Trophoblast cell (in vitro differentiated cells and primary cell): ENCODE results near the gene NAP1L4.

ENCODE experiments used
- DNase-seq, 2 donors: peaks; one replicate each; pipeline ENCODE4 v3.0.0-alpha.2; 2016
- H2AFZ ChIP-seq: 2 replicates; pipeline ENCODE4 v1.6.1; 2013; ENCODE audit warnings: low read length, moderate library complexity, mild to moderate bottlenecking; ENCODE audit not compliant: insufficient read depth, poor library complexity
- H2AK5ac ChIP-seq: 2 replicates; pipeline ENCODE4 v1.6.1; 2013; ENCODE audit warnings: mild to moderate bottlenecking, low read length
- H2BK120ac ChIP-seq: 2 replicates; pipeline ENCODE4 v1.6.1; 2013; ENCODE audit warnings: low read length, mild to moderate bottlenecking, moderate library complexity; ENCODE audit not compliant: insufficient read depth, poor library complexity
- H2BK12ac ChIP-seq: 2 replicates; pipeline ENCODE4 v1.6.1; 2013; ENCODE audit warnings: mild to moderate bottlenecking, low read length, moderate library complexity
- H2BK5ac ChIP-seq: 2 replicates; pipeline ENCODE4 v1.6.1; 2013; ENCODE audit warnings: low read length, low read depth, moderate library complexity, mild to moderate bottlenecking; ENCODE audit not compliant: poor library complexity
- H3K14ac ChIP-seq: 2 replicates; pipeline ENCODE4 v1.6.1; 2013; ENCODE audit warnings: mild to moderate bottlenecking, low read length
- H3K18ac ChIP-seq: 2 replicates; pipeline ENCODE4 v1.6.1; 2013; ENCODE audit warnings: mild to moderate bottlenecking, low read length
- H3K23ac ChIP-seq: 2 replicates; pipeline ENCODE4 v1.6.1; 2013; ENCODE audit warnings: low read length
- H3K27ac ChIP-seq: 2 replicates; pipeline ENCODE4 v1.5.1; 2013; ENCODE audit warnings: low read depth, mild to moderate bottlenecking, inconsistent platforms, low read length, moderate library complexity
- H3K27me3 ChIP-seq: 2 replicates; pipeline ENCODE4 v1.6.1; 2013; ENCODE audit warnings: inconsistent platforms, mild to moderate bottlenecking, low read length, moderate library complexity; ENCODE audit not compliant: insufficient read depth
- H3K36me3 ChIP-seq, 2 experiments: 1 replicate in 1 of 2; 2 replicates in 1 of 2; pipeline ENCODE4 v1.6.1; 2013; ENCODE audit warnings: low read length in 2 of 2, mild to moderate bottlenecking in 2 of 2, moderate library complexity in 1 of 2; ENCODE audit not compliant: insufficient read depth in 2 of 2, control insufficient read depth in 1 of 2
- H3K4ac ChIP-seq: 2 replicates; pipeline ENCODE4 v1.6.1; 2013; ENCODE audit warnings: low read depth, mild to moderate bottlenecking, low read length, moderate library complexity
- H3K4me1 ChIP-seq, 2 experiments: 1 replicate in 1 of 2; 2 replicates in 1 of 2; pipeline ENCODE4 v1.6.1; 2013; ENCODE audit warnings: low read length in 2 of 2, mild to moderate bottlenecking in 2 of 2, moderate library complexity in 1 of 2; ENCODE audit not compliant: insufficient read depth in 2 of 2, control insufficient read depth in 1 of 2
- H3K4me2 ChIP-seq: 2 replicates; pipeline ENCODE4 v1.6.1; 2013; ENCODE audit warnings: inconsistent platforms, mild to moderate bottlenecking, low read length, moderate library complexity
- H3K4me3 ChIP-seq: 2 replicates; pipeline ENCODE4 v1.5.1; 2013; ENCODE audit warnings: mild to moderate bottlenecking, low read depth, low read length, inconsistent platforms
- H3K79me1 ChIP-seq: one replicate; pipeline ENCODE4 v1.6.1; 2013; ENCODE audit warnings: low read length
- H3K79me2 ChIP-seq: 2 replicates; pipeline ENCODE4 v1.6.1; 2013; ENCODE audit warnings: low read length, mild to moderate bottlenecking; ENCODE audit not compliant: control insufficient read depth, insufficient read depth, poor library complexity
- H3K9ac ChIP-seq: 2 replicates; pipeline ENCODE4 v1.6.1; 2013; ENCODE audit warnings: mild to moderate bottlenecking, low read length
- H3K9me3 ChIP-seq: 2 replicates; pipeline ENCODE4 v1.6.1; 2013; ENCODE audit warnings: low read depth, mild to moderate bottlenecking, control low read depth, inconsistent platforms, low read length; ENCODE audit not compliant: insufficient read depth
- H4K12ac ChIP-seq: 2 replicates; pipeline ENCODE4 v1.6.1; 2013; ENCODE audit warnings: low read depth, mild to moderate bottlenecking, low read length, moderate library complexity
- H4K8ac ChIP-seq: 2 replicates; pipeline ENCODE4 v1.6.1; 2013; ENCODE audit warnings: low read depth, mild to moderate bottlenecking, low read length, moderate library complexity
- H4K91ac ChIP-seq: one replicate; pipeline ENCODE4 v1.6.1; 2013; ENCODE audit warnings: low read depth, mild to moderate bottlenecking, low read length, moderate library complexity
- WGBS: extraction: QIAGEN DNeasy Blood & Tissue Kit; methylation state at CpG from one replicate; pipeline ENCODE4 v1.1.7; 2013; ENCODE audit warnings: missing lambda C conversion rate; ENCODE audit not compliant: insufficient read length, insufficient coverage; ENCODE audit errors: extremely low coverage; 5-methylcytosine and 5-hydroxymethylcytosine counted together

The NAP1L4 gene

DNA sequence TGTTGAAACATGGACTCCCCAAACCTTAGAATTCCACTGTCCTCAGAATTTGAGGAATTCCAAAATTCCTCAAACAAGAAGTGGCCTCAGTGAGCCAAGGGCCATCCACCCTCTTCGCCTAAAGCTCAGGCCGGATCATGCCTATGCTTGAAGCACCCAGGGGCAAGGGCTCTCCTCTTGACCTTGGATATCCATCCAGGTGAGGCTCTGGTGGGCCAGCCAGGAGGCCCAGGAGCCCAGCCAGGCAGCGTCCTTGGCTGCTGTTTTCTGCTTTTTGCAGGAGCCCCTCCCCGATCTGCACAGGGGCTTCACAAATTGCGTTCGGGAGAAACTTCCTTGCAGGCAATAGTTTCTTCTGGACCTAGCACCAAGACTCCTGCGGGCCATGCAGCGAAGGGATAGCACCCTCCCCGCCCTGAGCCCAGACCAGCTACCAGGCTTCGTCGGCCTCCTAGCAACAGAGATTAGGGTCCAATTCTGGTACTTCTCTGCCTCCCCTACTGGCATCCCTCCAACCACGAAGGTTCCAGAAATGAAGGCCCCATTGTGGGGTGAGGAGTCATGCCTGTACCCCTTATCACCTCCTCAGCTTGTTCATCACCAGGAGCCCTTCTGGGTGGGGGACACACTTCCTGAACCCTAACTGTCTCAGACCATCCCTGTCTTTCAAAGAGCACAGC is 64.9 kb downstream of the NAP1L4 start:
- H3K4me3 ChIP-seq: no peak overlapping the region
- H3K4me2 ChIP-seq: no peak overlapping the region
- peaks cover 36% of the 10 kb centered on the region for H3K27me3 ChIP-seq
- H3K4me1 ChIP-seq: peaks cover 15 to 21% of the 10 kb centered on the region in 2 experiments
- no CpG with 5 or more reads among the region's 12 CpGs for WGBS
- no peak overlapping the region for H2AK5ac ChIP-seq
- H3K27ac ChIP-seq: no peak overlapping the region
- no peak overlapping the region for H3K4ac ChIP-seq
- no peak overlapping the region for H4K91ac ChIP-seq
- H3K9me3 ChIP-seq: peaks cover 13% of the 10 kb centered on the region
- H3K23ac ChIP-seq: no peak overlapping the region
- no peaks in the 10 kb centered on the region for H3K79me2 ChIP-seq
- no peak overlapping the region for H3K18ac ChIP-seq
- no peak overlapping the region for H4K8ac ChIP-seq
- H3K9ac ChIP-seq: no peak overlapping the region
- H2AFZ ChIP-seq: no peak overlapping the region
- H2BK120ac ChIP-seq: no peak overlapping the region
- H2BK5ac ChIP-seq: no peak overlapping the region
- H4K12ac ChIP-seq: no peak overlapping the region
- peaks cover 5% of the 10 kb centered on the region for H3K79me1 ChIP-seq
- no peaks in the 10 kb centered on the region for H3K36me3 ChIP-seq
- peak; percentile 51 to 57 for DNase-seq
- no peak overlapping the region for H2BK12ac ChIP-seq
- H3K14ac ChIP-seq: no peak overlapping the region

DNA sequence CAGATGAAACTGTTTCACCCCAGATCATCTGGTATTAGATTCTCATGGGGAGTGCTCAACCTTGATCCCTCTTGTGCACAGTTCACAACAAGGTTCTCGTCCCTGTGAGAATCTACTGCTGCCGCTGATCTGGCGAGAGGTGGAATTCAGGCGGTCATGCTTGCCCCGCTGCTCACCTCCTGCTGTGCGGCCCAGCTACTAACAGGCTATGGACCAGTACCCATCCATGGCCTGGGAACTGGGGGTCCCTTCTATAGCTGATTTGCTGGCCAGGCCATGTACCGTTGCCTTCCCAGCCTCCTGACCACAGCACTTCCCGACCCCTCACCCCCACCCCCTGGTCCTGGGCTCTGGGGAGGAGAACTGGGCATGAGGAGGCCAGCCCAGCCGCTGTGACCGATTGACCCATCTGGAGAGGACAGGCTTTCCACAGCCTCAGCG is 65.5 kb downstream of the NAP1L4 start:
- H3K79me2 ChIP-seq: no peaks in the 10 kb centered on the region
- no peak overlapping the region for H2AFZ ChIP-seq
- H3K14ac ChIP-seq: no peak overlapping the region
- H3K79me1 ChIP-seq: peaks cover 5% of the 10 kb centered on the region
- H2BK120ac ChIP-seq: no peak overlapping the region
- no peak overlapping the region for H3K4ac ChIP-seq
- H2BK5ac ChIP-seq: no peak overlapping the region
- no CpG with 5 or more reads among the region's 11 CpGs for WGBS
- peaks cover 36% of the 10 kb centered on the region for H3K27me3 ChIP-seq
- no peak overlapping the region for H3K27ac ChIP-seq
- DNase-seq: peak; percentile 66 to 71
- H3K4me2 ChIP-seq: no peak overlapping the region
- H3K4me3 ChIP-seq: no peak overlapping the region
- H3K36me3 ChIP-seq: no peaks in the 10 kb centered on the region
- H3K9me3 ChIP-seq: peaks cover 13% of the 10 kb centered on the region
- H3K18ac ChIP-seq: no peak overlapping the region
- H2BK12ac ChIP-seq: no peak overlapping the region
- H3K4me1 ChIP-seq: peaks cover 15 to 21% of the 10 kb centered on the region in 2 experiments
- no peak overlapping the region for H2AK5ac ChIP-seq
- no peak overlapping the region for H3K9ac ChIP-seq
- H4K12ac ChIP-seq: no peak overlapping the region
- no peak overlapping the region for H4K8ac ChIP-seq
- H3K23ac ChIP-seq: no peak overlapping the region
- no peak overlapping the region for H4K91ac ChIP-seq

DNA sequence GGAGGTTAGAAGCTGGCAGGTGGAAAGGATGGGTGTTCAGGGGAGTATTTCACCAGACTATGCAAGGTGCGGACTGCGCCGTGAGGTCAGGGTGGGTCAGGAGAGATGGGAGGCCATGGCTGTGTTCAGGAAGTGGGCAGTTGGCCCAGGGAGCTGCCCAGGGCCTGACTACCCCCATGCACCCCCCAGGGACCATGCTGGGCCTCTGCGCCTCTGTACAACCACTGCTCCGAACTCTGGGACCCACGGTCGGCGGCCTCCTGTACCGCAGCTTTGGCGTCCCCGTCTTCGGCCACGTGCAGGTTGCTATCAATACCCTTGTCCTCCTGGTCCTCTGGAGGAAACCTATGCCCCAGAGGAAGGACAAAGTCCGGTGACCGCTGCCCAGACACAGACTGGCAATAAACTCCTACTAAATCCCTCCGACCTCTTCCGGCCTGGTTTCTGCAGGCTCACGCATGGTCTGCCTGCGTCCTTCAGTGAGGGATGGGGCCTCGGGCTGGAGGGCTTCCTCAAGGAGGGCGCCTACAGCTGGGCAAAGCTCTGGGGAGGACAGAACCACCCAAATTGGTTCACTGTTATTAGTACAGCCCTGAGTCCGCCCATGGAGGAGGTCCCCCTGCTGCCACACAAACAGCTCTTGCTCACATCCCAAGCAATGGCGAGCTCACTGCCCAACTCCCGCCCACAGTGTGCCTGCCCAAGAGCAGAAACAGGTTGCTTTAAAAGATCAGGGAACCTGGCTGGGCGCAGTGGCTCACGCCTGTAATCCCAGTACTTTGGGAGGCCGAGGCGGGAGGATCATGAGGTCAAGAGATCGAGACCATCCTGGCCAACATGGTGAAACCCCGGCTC is 67.1 kb downstream of the NAP1L4 start:
- Histone ChIP-seq H3K4me3 (no peak overlapping the region), H3K36me3 (no peaks in the 10 kb centered on the region), H4K12ac (no peak overlapping the region), H3K4ac (no peak overlapping the region), H3K4me1 (peaks cover 9 to 14% of the 10 kb centered on the region in 2 experiments), H3K27ac (no peak overlapping the region), H2BK5ac (no peak overlapping the region), H3K79me1 (peaks cover 4% of the 10 kb centered on the region), H3K23ac (no peak overlapping the region), H3K18ac (no peak overlapping the region), H2BK120ac (no peak overlapping the region), H2BK12ac (no peak overlapping the region), H3K9me3 (peaks cover 13% of the 10 kb centered on the region), H3K9ac (no peak overlapping the region), H3K14ac (no peak overlapping the region), H3K4me2 (no peak overlapping the region), H2AFZ (no peak overlapping the region), H3K79me2 (no peaks in the 10 kb centered on the region), H2AK5ac (no peak overlapping the region), H4K91ac (no peak overlapping the region), H3K27me3 (peaks cover 34% of the 10 kb centered on the region), H4K8ac (no peak overlapping the region)
- peak in 1 of 2 donors; percentile 54 for DNase-seq
- no CpG with 5 or more reads among the region's 30 CpGs for WGBS

DNA sequence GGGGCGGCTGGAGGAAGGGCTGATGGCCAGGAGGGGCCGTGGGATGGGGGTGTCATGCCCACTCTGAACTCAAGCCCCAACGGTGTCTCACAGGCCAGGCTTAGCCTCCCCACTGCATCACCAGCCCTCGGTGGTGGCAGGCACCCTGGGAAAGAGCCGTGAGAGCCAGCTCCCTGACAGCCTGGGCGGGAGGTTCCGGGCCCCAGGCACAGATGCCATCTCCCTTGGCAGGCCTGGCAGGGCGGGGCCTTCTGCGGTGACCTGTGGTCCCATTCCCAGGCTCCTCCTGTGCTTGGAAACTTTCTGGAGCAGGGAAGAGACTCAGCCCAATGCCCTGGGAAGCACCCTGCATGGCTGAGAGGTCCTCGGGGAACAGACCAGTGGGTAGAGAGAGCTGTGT is 67.7 kb downstream of the NAP1L4 start:
- DNase-seq: peak; percentile 66 to 69
- Histone ChIP-seq H2BK12ac (no peak overlapping the region), H3K18ac (no peak overlapping the region), H3K9ac (no peak overlapping the region), H2AFZ (no peak overlapping the region), H3K4ac (no peak overlapping the region), H3K4me1 (peaks cover 5 to 8% of the 10 kb centered on the region in 2 experiments), H3K79me1 (no peaks in the 10 kb centered on the region), H2BK120ac (no peak overlapping the region), H3K4me3 (no peak overlapping the region), H3K23ac (no peak overlapping the region), H4K8ac (no peak overlapping the region), H3K9me3 (peaks cover 13% of the 10 kb centered on the region), H3K27me3 (peaks cover 27% of the 10 kb centered on the region), H4K91ac (no peak overlapping the region), H3K27ac (no peak overlapping the region), H2BK5ac (no peak overlapping the region), H2AK5ac (no peak overlapping the region), H4K12ac (no peak overlapping the region), H3K14ac (no peak overlapping the region), H3K4me2 (no peak overlapping the region), H3K79me2 (no peaks in the 10 kb centered on the region), H3K36me3 (no peaks in the 10 kb centered on the region)
- WGBS: no CpG with 5 or more reads among the region's 10 CpGs
